Measurements from ENCODE around the gene ADSS1. TPM values are rescaled to one million over a fixed set of nuclear protein-coding genes. Genes with fewer than 3 reads are reported as not detected.
A peak's percentile ranks its signal among the peaks of the same experiment; 100 is the strongest.

The ADSS1 gene
- polyA plus RNA-seq, 1 of the 3 experiments (the other 2 are of a cell fraction), result 14.3 TPM

- H3K9ac ChIP-seq, result no peak overlapping the region
- peaks cover 84% of the 10 kb centered on the region for H3K79me2 ChIP-seq (ENCODE audit: insufficient read depth)
- H3K36me3 ChIP-seq (replicated peaks in 1 of 2; ENCODE audit: control insufficient read depth in 1 of 2, insufficient read depth in 2 of 2, low read length in 1 of 2), result peaks cover 0 to 38% of the 10 kb centered on the region in 2 experiments
- no peak overlapping the region for H3K4me3 ChIP-seq (ENCODE audit: low read depth in 2 of 2, low read length in 1 of 2)
- POLR2A ChIA-PET, result no interaction called here
- H3F3A ChIP-seq (replicated peaks; ENCODE audit: insufficient read depth), result no peaks in the 10 kb centered on the region
- TF ChIP-seq USF1 (IDR thresholded peaks at IDR 0.05; ENCODE audit: borderline replicate concordance, low read depth), result no peak
- no peaks in the 10 kb centered on the region for H3K27me3 ChIP-seq (ENCODE audit: insufficient read depth)
- H3K9me2 ChIP-seq, result no peaks in the 10 kb centered on the region
- peaks cover 83% of the 10 kb centered on the region for H4K20me1 ChIP-seq (ENCODE audit: insufficient read depth)
- DNase-seq, result no peak
- no peak overlapping the region for H3K27ac ChIP-seq (ENCODE audit: low read depth in 2 of 2, low read length in 1 of 2)
- no peak overlapping the region for H3K4me2 ChIP-seq
- no peaks in the 10 kb centered on the region for H3K9me3 ChIP-seq
- H3K4me1 ChIP-seq (ENCODE audit: control insufficient read depth in 1 of 2, insufficient read depth in 2 of 2, low read depth in 1 of 2, low read length in 1 of 2), result peaks cover 4 to 28% of the 10 kb centered on the region in 2 experiments; a peak in 3 of 4 replicates
- 98% methylated on average over 7 of the region's 9 CpGs for WGBS (ENCODE audit: low lambda C conversion rate)
- no peak overlapping the region for H2AFZ ChIP-seq (ENCODE audit: low read depth)
- CTCF ChIA-PET, result interaction anchor here (0.7 to 6.3 kb wide), 3 partner anchors 23 to 34 kb away, joined by 3 to 35 read pairs (median 4); no protein-coding TSS in a partner anchor
These were observed 67.4 kb downstream of the ADSS1 start for GRCh38 chr14:104791425-104791824.

- TF ChIP-seq FOSL2 (IDR thresholded peaks at IDR 0.05; ENCODE audit: borderline replicate concordance, low read depth), result no peak
- TF ChIP-seq NRF1 (IDR thresholded peaks at IDR 0.05; ENCODE audit: low read depth, low read length), result no peak
- TF ChIP-seq TAF1 (IDR thresholded peaks at IDR 0.05; ENCODE audit: borderline replicate concordance, low read depth, low read length), result no peak
- Histone ChIP-seq H2AFZ (ENCODE audit: low read depth) (no peak overlapping the region), H3K9ac (no peak overlapping the region), H3K4me3 (ENCODE audit: low read depth in 2 of 2, low read length in 1 of 2) (no peak overlapping the region), H3K9me2 (no peaks in the 10 kb centered on the region), H3K27me3 (ENCODE audit: insufficient read depth) (no peaks in the 10 kb centered on the region), H4K20me1 (ENCODE audit: insufficient read depth) (peaks cover 74% of the 10 kb centered on the region), H3F3A (replicated peaks; ENCODE audit: insufficient read depth) (no peaks in the 10 kb centered on the region), H3K4me1 (ENCODE audit: control insufficient read depth in 1 of 2, insufficient read depth in 2 of 2, low read depth in 1 of 2, low read length in 1 of 2) (peaks cover 4 to 32% of the 10 kb centered on the region in 2 experiments; a peak in 3 of 4 replicates), H3K36me3 (replicated peaks in 1 of 2; ENCODE audit: control insufficient read depth in 1 of 2, insufficient read depth in 2 of 2, low read length in 1 of 2) (peaks cover 0 to 35% of the 10 kb centered on the region in 2 experiments), H3K27ac (ENCODE audit: low read depth in 2 of 2, low read length in 1 of 2) (no peak overlapping the region; a peak in 1 of 4 replicates), H3K79me2 (ENCODE audit: insufficient read depth) (peaks cover 76% of the 10 kb centered on the region), H3K9me3 (no peaks in the 10 kb centered on the region), H3K4me2 (peak overlapping the region; percentile 100)
- WGBS (ENCODE audit: low lambda C conversion rate), result 90% methylated on average over 15 of the region's 25 CpGs
- ChIA-PET POLR2A (interaction anchor here (1.0 kb wide), 1 partner anchor 29 kb away, joined by 3 read pairs; no protein-coding TSS in a partner anchor), CTCF (interaction anchor here (0.7 to 6.3 kb wide), 3 partner anchors 24 to 34 kb away, joined by 3 to 35 read pairs (median 4); no protein-coding TSS in a partner anchor)
- DNase-seq, result no peak
These were observed 68.3 kb downstream of the ADSS1 start for GRCh38 chr14:104792101-104792884.

GRCh38 chr14:104792945-104793702, 69.1 kb downstream of the ADSS1 start:
- peaks cover 66% of the 10 kb centered on the region for H4K20me1 ChIP-seq (ENCODE audit: insufficient read depth)
- 87% methylated on average over 11 of the region's 16 CpGs for WGBS (ENCODE audit: low lambda C conversion rate)
- H3K4me3 ChIP-seq (ENCODE audit: low read depth in 2 of 2, low read length in 1 of 2), result peak overlapping the region in 1 of 2 experiments; percentile 84; a peak in 1 of 4 replicates
- H3K27me3 ChIP-seq (ENCODE audit: insufficient read depth), result no peaks in the 10 kb centered on the region
- H3F3A ChIP-seq (replicated peaks; ENCODE audit: insufficient read depth), result no peaks in the 10 kb centered on the region
- peaks cover 4 to 40% of the 10 kb centered on the region in 2 experiments; a peak in 3 of 4 replicates for H3K4me1 ChIP-seq (ENCODE audit: control insufficient read depth in 1 of 2, insufficient read depth in 2 of 2, low read depth in 1 of 2, low read length in 1 of 2)
- no peaks in the 10 kb centered on the region for H3K9me2 ChIP-seq
- no peak for DNase-seq
- H3K27ac ChIP-seq (ENCODE audit: low read depth in 2 of 2, low read length in 1 of 2), result no peak overlapping the region
- peak overlapping the region; percentile 100 for H3K4me2 ChIP-seq
- no peak overlapping the region; the same call in 1 of the 2 replicates for H3K9ac ChIP-seq
- CTCF ChIA-PET, result interaction anchor here (0.7 to 6.3 kb wide), 5 partner anchors 24 to 69 kb away, joined by 3 to 35 read pairs (median 8); partner anchors contain the start of gene ADSS1
- H2AFZ ChIP-seq (ENCODE audit: low read depth), result no peak overlapping the region
- POLR2A ChIA-PET, result interaction anchor here (1.0 kb wide), 1 partner anchor 28 kb away, joined by 3 read pairs; no protein-coding TSS in a partner anchor
- H3K79me2 ChIP-seq (ENCODE audit: insufficient read depth), result peaks cover 68% of the 10 kb centered on the region
- no peaks in the 10 kb centered on the region for H3K9me3 ChIP-seq
- H3K36me3 ChIP-seq (replicated peaks in 1 of 2; ENCODE audit: control insufficient read depth in 1 of 2, insufficient read depth in 2 of 2, low read length in 1 of 2), result peaks cover 0 to 27% of the 10 kb centered on the region in 2 experiments
- TF ChIP-seq RAD21 (IDR thresholded peaks at IDR 0.05; ENCODE audit: low read length) (no peak), RXRA (IDR thresholded peaks at IDR 0.05; ENCODE audit: borderline replicate concordance, low read depth) (no peak), CTCF (IDR thresholded peaks at IDR 0.05) (no peak), POLR2AphosphoS5 (IDR thresholded peaks at IDR 0.05; ENCODE audit: low read depth, low read length) (no peak), SMC3 (IDR thresholded peaks at IDR 0.05; ENCODE audit: low read depth, low read length) (no peak), MXI1 (IDR thresholded peaks at IDR 0.05; ENCODE audit: low read depth, low read length) (no peak), USF1 (IDR thresholded peaks at IDR 0.05; ENCODE audit: borderline replicate concordance, low read depth) (no peak), TAF1 (IDR thresholded peaks at IDR 0.05; ENCODE audit: borderline replicate concordance, low read depth, low read length) (no peak), SIN3A (IDR thresholded peaks at IDR 0.05; ENCODE audit: borderline replicate concordance, low read depth, low read length) (no peak), CHD2 (IDR thresholded peaks at IDR 0.05; ENCODE audit: low read length, partially characterized antibody) (no peak), JUND (IDR thresholded peaks at IDR 0.05) (no peak), TEAD4 (IDR thresholded peaks at IDR 0.05; ENCODE audit: borderline replicate concordance, insufficient read depth) (no peak), GATA2 (CRISPR knock-in tag; IDR thresholded peaks at IDR 0.05) (no peak)

Measured in SK-N-SH (cell line).